Skin epidermis (tissue), 12 donors: ENCODE measurements around the gene IL31.

Experiments used
- H3K27ac ChIP-seq, 21 experiments: fragments of 200-600 bp; sonication (generic) in 11 of 21; one replicate each; pipeline ENCODE4 v1.5.0; 2020; ENCODE audit warnings: mild to moderate bottlenecking in 3 of 21, inconsistent platforms in 2 of 21, moderate library complexity in 2 of 21
- H3K4me3 ChIP-seq, 7 experiments: fragments of 200-600 bp; sonication (generic) in 2 of 7; one replicate each; pipeline ENCODE4 v1.5.0; 2020; ENCODE audit warnings: inconsistent platforms in 2 of 7, mild to moderate bottlenecking in 2 of 7, moderate library complexity in 1 of 7

Gene IL31

DNA sequence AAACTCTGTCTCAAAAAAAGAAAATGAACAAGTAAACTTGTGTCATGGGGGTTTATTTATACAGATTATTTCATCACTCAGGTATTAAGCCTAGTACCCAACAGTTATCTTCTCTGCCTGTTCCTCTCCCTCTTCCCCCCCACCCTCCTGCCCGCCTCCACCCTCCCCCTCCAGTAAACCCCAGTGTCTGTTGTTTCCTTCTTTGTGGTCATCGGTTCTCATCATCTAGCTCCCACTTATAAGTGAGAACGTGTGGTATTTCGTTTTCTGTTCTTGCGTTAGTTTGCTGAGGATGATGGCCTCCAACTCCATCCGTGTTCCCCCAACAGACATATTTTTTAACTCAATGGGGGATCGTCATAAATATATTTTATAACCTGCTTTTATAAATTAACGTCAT lies 12.3 kb downstream of the IL31 start:
- no peak overlapping the region for H3K4me3 ChIP-seq
- no peak overlapping the region for H3K27ac ChIP-seq

DNA sequence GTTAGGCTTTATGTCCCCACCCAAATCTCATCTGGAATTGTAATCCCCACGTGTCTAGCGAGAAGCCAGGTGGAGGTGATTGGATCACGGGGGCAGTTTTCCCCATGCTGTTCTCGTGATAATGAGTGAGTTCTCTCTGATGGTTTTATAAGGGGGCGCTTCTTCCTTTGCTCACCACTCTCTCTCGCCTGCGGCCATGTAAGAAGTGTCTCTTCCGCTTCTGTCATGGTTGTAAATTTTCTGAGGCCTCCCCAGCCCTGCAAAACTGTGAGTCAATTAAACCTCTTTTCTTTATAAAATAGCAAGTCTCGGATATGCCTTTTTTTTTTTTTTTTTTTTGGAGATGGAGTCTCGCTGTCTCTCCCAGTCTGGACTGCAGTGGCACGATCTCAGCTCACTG lies 13.3 kb downstream of the IL31 start:
- no peak overlapping the region for H3K27ac ChIP-seq
- no peak overlapping the region for H3K4me3 ChIP-seq

DNA sequence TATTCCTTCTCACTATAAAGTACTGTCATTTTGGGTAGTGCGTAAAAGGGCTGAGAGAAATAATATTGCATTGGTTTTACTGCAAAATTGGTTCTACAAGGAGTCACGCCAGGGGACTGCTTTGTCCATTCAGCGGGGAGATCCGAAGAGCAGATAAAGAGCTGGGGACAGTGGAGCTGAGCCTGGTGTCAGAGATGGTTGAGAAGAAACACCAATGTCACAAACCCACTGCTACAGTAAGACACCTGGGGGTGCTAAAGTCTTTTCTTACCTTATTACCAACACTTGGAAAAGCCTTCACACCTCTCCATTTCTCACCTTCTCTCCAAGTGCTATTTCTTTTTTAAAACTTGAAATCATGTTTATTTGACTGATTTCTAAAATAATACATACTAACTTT lies 14.1 kb downstream of the IL31 start:
- Histone ChIP-seq H3K27ac (no peak overlapping the region), H3K4me3 (no peak overlapping the region)

DNA sequence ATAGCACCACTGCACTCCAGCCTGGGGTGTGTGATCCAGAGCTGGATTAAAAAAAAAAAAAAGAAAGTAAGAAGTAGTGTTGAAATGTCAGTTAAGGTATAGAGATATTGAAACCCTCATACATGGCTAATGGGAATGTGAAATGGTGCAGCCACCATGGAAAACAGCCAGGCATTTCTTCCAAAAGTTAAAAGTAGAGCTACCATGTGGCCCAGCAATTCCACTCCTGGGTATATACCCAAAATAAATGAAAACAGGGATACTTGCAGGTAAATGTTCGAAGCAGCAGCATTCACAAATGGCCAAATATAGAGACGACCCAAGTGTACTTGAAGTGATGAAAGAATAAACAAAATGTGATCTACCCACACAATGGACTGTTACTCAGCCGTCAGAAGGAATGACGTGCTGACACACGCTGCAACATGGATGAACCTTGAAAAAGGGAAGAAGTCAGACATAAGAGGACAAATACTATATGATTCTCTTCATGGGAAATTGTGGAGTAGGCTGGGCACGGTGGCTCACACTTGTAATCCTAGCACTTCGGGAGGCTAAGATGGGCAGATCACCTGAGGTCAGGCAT lies 15.2 kb downstream of the IL31 start:
- H3K27ac ChIP-seq, result no peak overlapping the region
- no peak overlapping the region for H3K4me3 ChIP-seq

DNA sequence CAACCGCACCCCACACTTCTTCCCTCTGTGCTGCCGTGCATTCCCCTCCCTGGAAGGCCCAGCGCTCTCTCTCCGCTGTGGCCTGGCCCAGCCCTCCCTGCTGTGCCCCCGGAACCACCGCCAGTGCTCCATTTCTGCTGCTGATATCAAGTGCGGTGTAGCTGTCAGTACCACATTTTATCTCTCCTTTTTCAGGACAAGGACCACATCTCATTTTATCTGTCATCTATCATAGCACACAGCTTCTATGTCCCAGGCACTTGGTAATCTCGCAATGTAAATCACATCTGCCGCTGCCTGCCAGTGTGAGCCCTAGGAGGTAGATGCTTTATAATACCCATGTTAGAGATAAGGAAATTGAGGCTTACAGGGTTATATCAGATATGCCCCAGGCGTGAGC lies 18.3 kb downstream of the IL31 start:
- H3K4me3 ChIP-seq, result no peak overlapping the region
- H3K27ac ChIP-seq, result no peak overlapping the region

DNA sequence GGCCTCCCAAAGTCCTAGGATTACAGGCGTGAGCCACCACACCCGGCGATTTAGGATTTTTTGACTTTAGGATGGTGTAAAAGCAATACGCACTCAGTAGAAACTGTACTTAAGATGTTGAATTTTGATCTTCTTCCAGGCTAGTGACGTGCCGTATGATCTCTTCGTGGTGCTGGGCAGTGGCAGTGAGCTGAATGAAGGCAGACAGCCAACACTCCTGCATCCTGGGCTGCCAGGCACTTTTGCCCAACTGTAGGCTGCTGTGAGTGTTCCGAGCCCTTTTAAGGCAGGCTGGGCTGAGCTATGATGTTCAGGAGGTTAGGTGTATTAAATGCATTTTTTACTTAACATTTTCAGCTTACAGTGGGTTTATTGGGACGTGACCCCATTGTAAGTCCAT lies 21.3 kb downstream of the IL31 start:
- H3K27ac ChIP-seq, result no peak overlapping the region
- H3K4me3 ChIP-seq, result no peak overlapping the region

DNA sequence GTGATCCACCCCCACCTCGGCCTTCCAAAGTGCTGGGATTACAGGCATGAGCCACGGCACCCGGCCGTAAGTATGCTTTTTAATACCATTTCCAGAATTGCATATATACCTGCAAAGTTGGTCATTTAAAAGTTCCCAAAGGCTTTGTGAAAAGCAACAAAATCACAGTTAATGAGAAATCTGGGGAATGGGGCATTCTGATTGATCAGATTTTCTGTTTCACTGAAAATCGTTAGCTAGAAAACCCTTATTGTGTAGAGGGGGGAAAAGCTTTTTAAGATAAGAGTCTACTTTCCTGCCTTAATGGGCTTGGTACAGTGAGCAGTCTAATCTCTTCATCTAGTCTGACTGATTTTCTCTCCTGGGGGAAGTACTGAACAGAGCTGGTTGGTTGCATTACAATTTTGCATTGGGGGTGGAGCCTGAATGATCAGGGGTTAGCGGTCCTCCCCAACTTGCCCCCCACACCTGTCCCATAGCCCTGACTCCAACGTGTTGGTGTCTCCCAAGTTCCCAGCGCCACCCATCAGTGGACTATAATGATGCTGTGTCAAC lies 23.8 kb downstream of the IL31 start:
- no peak overlapping the region for H3K4me3 ChIP-seq
- no peak overlapping the region for H3K27ac ChIP-seq

DNA sequence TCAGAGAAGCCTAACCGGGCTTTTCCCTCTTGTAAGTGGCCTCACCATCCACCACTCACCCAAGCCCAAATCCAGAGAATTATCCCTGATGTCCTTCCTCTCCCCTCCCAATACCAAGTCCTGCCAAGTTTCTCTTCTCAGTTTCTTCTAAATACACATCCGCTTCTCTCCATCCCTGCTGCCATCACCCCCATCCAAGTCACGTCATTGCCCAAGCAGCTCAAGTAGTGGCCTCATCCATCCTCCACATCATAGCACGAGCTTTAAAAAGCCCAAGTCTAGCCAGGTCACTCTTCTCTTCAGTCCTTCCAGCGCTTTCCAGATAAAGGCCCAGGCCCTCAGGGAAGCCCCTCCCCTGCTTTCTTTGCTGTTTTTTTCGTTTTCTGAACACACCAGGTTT lies 25.4 kb downstream of the IL31 start:
- Histone ChIP-seq H3K27ac (no peak overlapping the region), H3K4me3 (no peak overlapping the region)

DNA sequence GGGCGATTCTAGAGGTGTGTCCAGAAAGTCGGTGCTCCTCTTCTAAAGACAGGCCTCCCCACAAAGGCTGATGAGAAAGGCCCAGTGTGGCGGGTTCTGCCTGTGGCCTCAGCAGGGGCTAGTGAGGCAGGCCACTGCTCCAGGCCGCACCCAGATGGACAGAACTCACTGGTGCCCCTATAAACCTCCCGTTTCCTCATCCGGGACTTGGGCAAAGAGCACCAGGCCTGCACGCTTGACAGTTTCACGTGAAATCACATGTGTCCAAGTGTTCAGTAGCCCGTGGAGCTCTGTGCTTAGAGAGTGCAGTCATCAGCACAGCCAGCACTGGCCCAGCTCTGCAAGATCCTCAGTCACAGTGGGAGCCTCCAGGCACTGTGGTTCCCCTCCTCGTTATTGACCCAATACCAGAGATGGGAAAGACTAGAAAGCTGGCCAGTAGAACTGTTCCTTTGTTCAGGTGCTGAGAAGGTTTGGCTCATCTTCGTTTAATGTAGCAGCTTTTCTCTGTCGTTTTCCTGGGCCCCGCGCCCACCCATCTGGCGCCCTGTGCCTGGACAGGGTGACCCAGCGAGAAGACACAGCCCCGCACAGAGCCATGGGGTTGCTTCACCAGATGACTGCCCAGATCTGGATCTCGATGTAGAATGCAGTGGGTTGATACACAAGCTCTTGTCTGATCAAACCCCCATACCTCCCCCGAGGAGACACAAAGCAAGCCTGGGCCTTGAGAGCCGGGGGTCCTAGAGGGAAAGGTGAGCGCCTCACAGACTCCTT lies 26.3 kb downstream of the IL31 start:
- H3K27ac ChIP-seq, result no peak overlapping the region

DNA sequence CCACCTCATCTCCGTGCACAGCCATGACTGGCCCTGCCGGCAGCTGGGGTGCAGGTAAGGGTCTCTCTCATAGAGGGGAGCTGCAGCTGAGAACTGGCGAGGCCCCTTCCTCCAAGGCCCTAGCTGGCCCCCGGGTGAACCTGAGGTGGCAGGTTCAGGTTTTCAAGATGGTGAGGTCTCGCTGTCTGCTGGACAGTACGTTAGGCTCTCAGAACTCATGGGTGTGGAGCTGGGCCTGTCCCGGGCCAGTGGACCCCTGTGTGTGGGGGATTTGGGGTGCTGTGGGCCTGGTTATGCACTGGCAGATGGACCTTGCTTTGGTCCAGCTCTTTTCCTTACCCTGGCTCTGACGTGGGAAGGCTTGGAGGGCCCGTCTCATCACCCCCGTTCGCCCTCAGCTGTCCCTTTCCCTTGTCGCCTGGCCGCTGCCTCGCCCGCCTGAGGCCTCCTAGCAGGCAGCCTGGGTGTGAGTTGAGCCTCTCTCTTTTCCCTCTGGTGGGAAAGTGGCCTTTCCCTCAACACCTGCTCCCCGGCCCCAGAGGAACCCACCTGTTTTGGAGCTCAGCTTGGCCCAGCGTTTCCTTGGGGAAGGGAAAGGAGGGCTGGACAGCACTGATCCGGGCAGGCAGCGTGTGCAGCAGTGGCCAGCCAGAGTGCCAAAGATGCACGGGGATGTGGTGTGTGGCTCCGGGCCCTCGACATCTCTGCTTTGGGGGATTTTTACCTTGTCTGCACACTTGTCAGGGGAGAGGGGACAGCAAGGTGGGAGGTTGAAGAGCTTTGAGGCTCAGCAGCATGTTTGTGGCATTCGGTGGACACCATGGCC lies 28.3 kb downstream of the IL31 start:
- no peak overlapping the region for H3K27ac ChIP-seq
- H3K4me3 ChIP-seq, result no peak overlapping the region

More for the DNA sequence above, 26.3 kb downstream of the IL31 start:
- H3K4me3 ChIP-seq, result no peak overlapping the region

DNA sequence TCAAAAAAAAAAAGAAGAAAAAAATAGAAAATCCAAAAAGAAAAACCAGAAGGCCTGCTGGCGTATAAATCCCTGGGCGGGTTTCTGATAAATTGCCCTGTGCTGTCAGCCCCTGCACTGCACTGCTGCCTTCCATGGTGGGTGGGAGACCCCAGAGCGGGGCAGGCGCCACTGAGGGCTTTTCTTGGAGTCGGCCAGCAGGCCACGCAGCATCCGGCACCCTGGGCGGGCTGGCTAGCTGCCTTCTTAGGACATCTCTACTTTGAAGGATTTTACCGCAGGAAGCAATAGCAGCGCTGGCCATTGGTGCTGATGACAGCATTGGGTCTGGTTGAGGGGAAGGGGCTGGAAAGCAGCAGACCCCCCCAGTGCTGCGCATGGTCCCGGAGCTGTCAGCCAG lies 29.1 kb downstream of the IL31 start:
- no peak overlapping the region for H3K27ac ChIP-seq
- no peak overlapping the region for H3K4me3 ChIP-seq

DNA sequence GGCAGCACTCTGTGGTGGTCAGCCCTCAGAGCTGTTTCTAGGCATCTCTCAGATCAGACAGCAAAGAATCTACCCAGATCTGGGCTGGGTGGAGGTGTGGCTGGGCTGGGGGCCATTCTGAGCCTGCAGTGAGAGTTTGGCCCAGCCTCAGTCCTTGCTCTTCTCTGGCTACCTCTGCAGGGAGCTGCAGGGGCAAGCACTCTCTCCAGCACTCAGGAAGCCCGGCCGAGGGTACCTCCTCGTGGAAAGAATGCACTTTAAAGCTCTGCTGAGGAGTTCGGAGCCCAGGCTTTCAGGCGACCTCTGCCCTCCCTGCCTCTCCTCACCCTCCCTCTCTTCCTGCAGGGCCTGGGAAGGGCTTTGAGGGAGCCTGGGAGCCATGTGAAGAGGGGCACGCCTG lies 31.2 kb downstream of the IL31 start:
- Histone ChIP-seq H3K27ac (no peak overlapping the region), H3K4me3 (no peak overlapping the region)

DNA sequence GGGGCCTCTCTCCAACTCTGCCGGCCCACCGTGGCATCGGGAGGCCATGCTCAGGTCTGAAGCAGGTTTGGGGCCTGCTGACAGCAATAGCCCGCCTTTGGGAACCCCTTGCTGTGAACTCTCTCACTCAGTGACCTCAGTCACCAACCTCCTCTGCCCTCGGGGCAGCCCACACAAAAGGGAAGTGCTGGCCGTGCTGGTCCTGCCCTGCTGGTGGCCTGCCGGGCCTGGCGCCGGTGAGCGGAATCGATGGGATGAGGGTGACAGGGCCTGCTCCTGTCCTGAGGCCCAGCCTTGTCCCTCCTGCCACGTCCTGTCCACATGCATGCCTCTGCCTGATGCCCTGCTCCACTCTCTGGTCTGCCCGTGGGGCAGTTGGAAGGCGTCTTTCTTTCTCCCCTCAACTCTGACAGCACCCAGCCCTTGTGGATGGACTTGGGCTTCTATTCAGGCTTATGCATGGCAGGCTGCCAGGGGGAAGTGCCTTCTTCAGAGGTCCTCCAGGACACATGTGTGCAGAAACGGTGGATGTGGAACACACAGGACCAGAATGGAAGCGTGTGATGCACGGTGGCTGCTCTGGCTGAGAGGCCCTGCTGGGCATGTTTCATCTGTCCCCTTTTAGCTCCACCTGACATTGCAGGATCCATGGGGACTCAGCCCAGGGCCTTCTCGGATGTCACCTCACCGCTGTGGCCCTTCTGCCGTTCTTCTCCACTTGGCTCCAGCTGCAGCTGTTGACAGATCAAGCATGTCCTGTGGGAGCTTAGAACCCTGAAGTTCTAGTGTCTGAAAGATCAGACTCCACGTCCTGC lies 31.9 kb downstream of the IL31 start:
- no peak overlapping the region for H3K27ac ChIP-seq
- H3K4me3 ChIP-seq, result no peak overlapping the region

DNA sequence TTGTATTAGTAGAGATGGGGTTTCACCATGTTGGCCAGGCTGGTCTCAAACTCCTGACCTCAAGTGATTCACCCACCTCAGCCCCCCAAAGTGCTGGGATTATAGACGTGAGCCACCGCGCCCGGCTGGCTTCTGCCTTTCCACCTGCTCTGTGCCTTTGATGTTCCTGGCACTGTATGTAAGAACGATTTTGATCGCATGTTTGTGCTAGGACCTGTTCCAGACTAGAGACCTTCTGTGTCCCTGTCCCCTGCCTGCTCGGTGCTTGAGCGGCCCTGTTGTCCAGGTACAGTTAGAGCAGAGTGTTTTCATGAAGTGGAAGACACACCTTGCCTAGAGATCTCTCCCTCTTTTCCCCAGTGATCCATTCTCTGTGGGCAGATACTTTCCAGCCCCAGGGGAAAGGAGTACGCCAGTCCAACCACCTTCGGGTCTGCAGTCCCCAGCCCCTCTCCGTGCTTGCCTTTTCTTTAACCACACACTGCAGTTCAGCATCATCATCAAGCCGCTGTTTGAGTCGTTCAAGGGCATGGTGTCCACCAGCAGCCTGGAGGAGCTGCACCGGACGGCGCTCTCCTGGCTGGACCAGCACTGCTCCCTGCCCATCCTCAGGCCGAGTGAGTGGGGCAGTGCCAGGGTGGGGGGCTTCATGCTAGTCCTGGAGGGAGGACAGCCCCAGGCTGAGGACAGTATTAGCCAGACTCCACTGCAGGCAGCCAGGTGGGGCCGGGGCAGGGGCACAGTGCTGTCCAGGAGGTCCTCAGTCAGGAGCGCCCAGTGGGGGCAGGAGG lies 33.4 kb downstream of the IL31 start:
- H3K4me3 ChIP-seq, result no peak overlapping the region
- no peak overlapping the region for H3K27ac ChIP-seq

DNA sequence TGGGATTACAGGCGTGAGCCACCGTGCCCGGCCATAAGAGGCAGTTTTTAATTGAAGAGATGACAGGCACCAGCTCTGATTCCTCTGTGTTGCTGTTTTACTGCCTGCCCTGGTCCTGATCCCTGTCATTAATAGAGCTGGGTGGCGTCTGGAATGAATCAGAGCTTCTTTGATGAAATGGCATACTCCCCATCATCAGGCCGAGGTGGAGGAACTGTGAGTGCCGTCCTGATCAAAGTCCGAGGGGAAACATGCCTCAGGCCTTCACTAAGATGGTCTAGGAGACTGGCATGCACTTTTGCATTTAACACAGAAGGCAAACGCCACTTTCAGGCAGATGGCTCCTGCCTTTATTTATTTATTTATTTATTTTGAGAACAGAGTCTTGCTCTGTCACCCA lies 34.1 kb downstream of the IL31 start:
- Histone ChIP-seq H3K4me3 (no peak overlapping the region), H3K27ac (no peak overlapping the region)

DNA sequence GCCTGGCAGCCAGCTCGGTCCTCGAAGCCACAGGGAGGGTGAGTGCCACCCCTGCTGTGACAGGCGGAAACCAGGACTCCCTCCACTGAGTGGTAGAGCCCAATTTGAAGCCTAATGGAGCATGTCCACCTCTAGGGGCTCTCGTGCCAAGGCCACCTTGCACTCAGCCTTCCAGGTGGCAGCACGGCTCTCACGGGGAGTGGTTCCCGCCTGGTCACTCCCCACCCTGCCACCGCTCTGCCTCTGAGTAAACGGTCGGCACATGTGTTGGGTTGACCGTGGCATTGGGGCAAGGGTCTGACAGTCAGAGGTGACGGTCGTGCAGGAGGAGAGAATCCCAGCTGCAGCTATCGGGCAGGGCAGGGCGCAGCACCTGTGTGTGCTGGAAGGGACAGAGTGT lies 34.8 kb downstream of the IL31 start:
- H3K27ac ChIP-seq, result no peak overlapping the region
- no peak overlapping the region for H3K4me3 ChIP-seq

DNA sequence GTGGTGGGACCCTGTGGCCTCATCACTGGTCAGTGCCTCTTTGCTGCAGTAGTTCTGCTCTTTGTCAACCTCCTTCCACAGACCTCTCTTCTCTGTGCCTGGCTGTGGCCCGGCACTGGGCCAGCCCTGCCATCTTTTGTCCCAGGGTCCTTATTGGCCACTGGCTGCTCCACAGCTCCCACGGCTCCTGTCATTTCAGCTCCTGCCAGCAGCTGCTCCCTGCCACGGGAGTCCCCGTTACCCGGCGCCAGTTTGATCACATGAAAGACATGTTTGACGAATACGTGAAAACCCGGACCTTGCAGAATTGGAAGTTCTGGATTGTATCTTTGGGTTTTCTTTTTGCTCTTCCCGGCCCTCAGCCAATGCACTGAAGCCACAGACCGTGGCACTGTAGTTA lies 35.4 kb downstream of the IL31 start:
- H3K27ac ChIP-seq, result no peak overlapping the region
- no peak overlapping the region for H3K4me3 ChIP-seq

DNA sequence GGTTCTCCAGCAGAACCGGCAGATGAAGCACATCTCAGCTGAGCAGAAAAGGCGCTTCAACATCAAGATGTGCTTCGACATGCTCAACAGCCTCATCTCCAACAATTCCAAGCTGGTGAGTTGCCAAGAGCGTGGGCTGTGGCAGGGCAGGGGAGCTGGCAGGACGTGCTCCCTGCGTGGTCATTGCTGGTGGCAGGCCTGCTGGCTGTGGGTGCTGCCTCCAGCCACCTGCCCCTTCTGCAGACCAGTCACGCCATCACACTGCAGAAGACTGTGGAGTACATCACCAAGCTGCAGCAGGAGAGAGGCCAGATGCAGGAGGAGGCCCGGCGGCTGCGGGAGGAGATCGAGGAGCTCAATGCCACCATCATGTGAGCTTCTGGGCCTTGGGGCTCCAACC lies 35.8 kb downstream of the IL31 start:
- Histone ChIP-seq H3K27ac (no peak overlapping the region), H3K4me3 (no peak overlapping the region)

DNA sequence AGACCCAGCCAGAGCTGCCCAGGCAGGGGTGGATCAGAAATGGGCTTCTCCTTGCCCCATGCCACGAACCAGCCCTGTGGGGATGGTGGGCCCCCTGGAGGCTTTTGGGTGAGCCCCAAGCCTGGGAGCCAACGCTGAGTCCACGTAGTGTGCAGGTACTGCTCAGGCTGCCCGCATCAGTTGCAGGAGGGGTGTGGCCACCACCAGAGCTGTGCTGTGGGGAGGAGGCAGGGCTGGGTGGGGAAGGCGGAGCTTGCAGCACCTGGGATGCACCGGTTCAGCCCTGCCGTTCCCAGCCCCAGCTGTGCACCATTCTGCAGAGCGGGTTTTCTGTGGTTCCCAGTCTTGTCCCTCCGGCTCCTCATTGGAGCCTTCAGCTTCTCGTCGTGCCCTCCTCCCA lies 36.3 kb downstream of the IL31 start:
- no peak overlapping the region for H3K4me3 ChIP-seq
- no peak overlapping the region for H3K27ac ChIP-seq
